ENCODE measurements around the gene SOX14. TPM values are rescaled to one million over a fixed set of nuclear protein-coding genes. Genes with fewer than 3 reads are reported as not detected.

The SOX14 gene
- total RNA-seq, 1 experiment from 2014 or later = not detected

GRCh38 chr3:137766041-137766875 lies 2.1 kb downstream of the SOX14 start:
- Histone ChIP-seq H2AFZ (ENCODE audit: low read depth, low read length, poor library complexity, severe bottlenecking) (no peak overlapping the region), H3K4me2 (ENCODE audit: low read length) (no peak overlapping the region)
- RAD21 ChIA-PET (ENCODE audit: low non-redundant PET in 1 of 2, low total read pairs in 2 of 2, uncharacterized antibody in 2 of 2, unreplicated experiment in 2 of 2) = no interaction called here

More at GRCh38 chr3:137766041-137766875, 2.1 kb downstream of the SOX14 start:
- H3K9me3 ChIP-seq (ENCODE audit: control insufficient read depth in 1 of 2, insufficient read depth in 1 of 2, low read depth in 1 of 2, low read length in 2 of 2) = no peaks in the 10 kb centered on the region
- ChIA-PET POLR2A (no interaction called here), CTCF (no interaction called here)
- no peak for DNase-seq (ENCODE audit: low read depth, low spot score)
- TF ChIP-seq EGR1 (IDR thresholded peaks at IDR 0.05; ENCODE audit: low read depth) (no peak), POLR2AphosphoS5 (IDR thresholded peaks at IDR 0.05; ENCODE audit: low read depth, low read length) (no peak), ZFX (IDR thresholded peaks at IDR 0.05) (no peak), FOSL1 (IDR thresholded peaks at IDR 0.05; ENCODE audit: low read depth) (no peak), JUND (IDR thresholded peaks at IDR 0.05) (no peak), YY1 (IDR thresholded peaks at IDR 0.05; ENCODE audit: extremely low read depth, insufficient replicate concordance, low read depth, low read length) (no peak), CEBPB (IDR thresholded peaks at IDR 0.05; ENCODE audit: low read depth) (no peak), EZH2phosphoT487 (IDR thresholded peaks at IDR 0.05; ENCODE audit: borderline replicate concordance) (no peak), SIN3A (IDR thresholded peaks at IDR 0.05; ENCODE audit: low read depth) (no peak), ZBTB33 (IDR thresholded peaks at IDR 0.05; ENCODE audit: extremely low read depth, insufficient replicate concordance, low read length) (no peak), TCF7L2 (IDR thresholded peaks at IDR 0.05; ENCODE audit: borderline replicate concordance, extremely low read depth, insufficient read depth, insufficient read length) (no peak), REST (IDR thresholded peaks at IDR 0.05; ENCODE audit: low read depth) (no peak), SRF (IDR thresholded peaks at IDR 0.05; ENCODE audit: low read depth) (no peak), RAD21 (IDR thresholded peaks at IDR 0.05; ENCODE audit: low read depth) (no peak), CBX3 (IDR thresholded peaks at IDR 0.05; ENCODE audit: low read depth) (no peak), ZNF274 (IDR thresholded peaks at IDR 0.05; ENCODE audit: low read depth, low read length) (no peak), EZH2 (IDR thresholded peaks at IDR 0.05) (no peak), ELF1 (IDR thresholded peaks at IDR 0.05; ENCODE audit: borderline replicate concordance, low read depth) (no peak)
- TF ChIP-seq, protein P1, sequence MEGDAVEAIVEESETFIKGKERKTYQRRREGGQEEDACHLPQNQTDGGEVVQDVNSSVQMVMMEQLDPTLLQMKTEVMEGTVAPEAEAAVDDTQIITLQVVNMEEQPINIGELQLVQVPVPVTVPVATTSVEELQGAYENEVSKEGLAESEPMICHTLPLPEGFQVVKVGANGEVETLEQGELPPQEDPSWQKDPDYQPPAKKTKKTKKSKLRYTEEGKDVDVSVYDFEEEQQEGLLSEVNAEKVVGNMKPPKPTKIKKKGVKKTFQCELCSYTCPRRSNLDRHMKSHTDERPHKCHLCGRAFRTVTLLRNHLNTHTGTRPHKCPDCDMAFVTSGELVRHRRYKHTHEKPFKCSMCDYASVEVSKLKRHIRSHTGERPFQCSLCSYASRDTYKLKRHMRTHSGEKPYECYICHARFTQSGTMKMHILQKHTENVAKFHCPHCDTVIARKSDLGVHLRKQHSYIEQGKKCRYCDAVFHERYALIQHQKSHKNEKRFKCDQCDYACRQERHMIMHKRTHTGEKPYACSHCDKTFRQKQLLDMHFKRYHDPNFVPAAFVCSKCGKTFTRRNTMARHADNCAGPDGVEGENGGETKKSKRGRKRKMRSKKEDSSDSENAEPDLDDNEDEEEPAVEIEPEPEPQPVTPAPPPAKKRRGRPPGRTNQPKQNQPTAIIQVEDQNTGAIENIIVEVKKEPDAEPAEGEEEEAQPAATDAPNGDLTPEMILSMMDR (IDR thresholded peaks at IDR 0.05 in 2 of 3, conservative IDR thresholded peaks at IDR 0.05 in 1 of 3; ENCODE audit: borderline replicate concordance in 1 of 3, insufficient read depth in 1 of 3, low read depth in 2 of 3, low read length in 2 of 3) = no peak
- no peak for ATAC-seq
- no peaks in the 10 kb centered on the region for H3K79me2 ChIP-seq (ENCODE audit: insufficient read depth, low read length)
- H4K20me1 ChIP-seq (ENCODE audit: insufficient read depth) = no peaks in the 10 kb centered on the region
- no peaks in the 10 kb centered on the region for H3K4me1 ChIP-seq (ENCODE audit: control insufficient read depth in 1 of 2, insufficient read depth in 2 of 2, low read length in 2 of 2)
- H3K36me3 ChIP-seq (ENCODE audit: control insufficient read depth in 1 of 2, insufficient read depth in 2 of 2, low read length in 2 of 2) = no peaks in the 10 kb centered on the region
- H3K27me3 ChIP-seq (ENCODE audit: insufficient read depth, low read length) = peaks cover 20% of the 10 kb centered on the region
- no TSS peak for BruUV-seq (replicated peaks)
- no peak overlapping the region for H3K9ac ChIP-seq (ENCODE audit: low read length)
- intact Hi-C loops (cut with micrococcal nuclease) = no loop called here
- no peaks in the 10 kb centered on the region for H3K9me2 ChIP-seq (ENCODE audit: insufficient read depth)
- H3K27ac ChIP-seq (ENCODE audit: low read depth, low read length) = no peak overlapping the region
- no peak overlapping the region for H3K4me3 ChIP-seq (replicated peaks in 1 of 2; ENCODE audit: low read depth in 1 of 2, low read length in 2 of 2)

All from HCT116 (cell line).